Measurements from ENCODE around the gene EVX1. TPM values are rescaled to one million over a fixed set of nuclear protein-coding genes. Genes with fewer than 3 reads are reported as not detected.

EVX1 gene
- polyA plus RNA-seq, 3 donors from 2014 or later = not detected

DNA sequence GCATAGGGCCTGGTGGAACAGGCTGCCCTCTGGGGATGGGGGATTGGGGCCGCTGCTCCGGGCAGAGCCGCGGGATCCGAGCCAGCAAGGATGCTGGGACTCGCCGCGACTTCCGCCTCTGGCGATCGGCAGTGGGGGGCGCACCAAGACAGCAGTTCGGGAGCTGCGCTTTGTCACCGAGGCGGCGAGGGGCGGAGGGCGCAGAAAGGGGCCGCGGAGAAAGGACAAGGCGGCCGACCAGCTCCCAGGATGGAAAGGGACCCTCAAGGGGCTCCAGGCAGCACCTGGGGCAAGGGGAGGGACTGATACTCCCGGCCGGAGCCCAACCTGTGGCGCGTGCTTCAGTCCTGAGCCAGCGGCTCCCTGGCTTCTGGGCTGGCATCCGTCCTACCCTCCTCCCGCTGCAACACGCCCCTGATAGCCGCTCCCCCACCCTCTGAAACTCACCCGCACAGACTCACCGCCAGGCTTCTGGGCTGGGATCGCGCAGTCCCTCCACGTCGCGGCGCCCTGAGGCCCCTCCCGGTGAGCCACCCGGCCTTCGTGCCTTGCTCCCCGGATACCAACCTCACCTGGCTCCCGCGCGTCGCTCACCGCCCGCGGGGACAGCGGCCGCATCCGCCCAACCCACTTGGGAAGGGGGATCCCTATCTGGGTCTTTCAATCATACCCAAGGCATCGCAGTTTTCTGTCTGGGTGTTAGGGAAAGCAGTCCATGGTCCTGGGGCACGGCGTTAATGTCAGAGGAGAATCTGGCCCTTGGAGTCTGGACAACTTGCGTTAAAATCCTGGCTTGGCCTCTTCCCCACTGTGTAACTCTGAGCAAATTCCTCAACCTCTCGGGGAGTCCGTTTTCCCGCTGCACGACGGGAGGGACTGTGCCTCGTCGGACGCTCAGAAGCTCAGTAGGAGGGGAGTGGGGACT lies 7.0 kb upstream of the EVX1 start:
- Mint-ChIP-seq H3K4me3 (peak overlapping the region in 3 of 5 donors; percentile 6 to 47 (median 20)), H3K4me1 (peaks cover 12 to 16% of the 10 kb centered on the region in 2 donors), H3K27ac (no peak overlapping the region), H3K36me3 (no peaks in the 10 kb centered on the region), H3K27me3 (ENCODE audit: low read depth in 3 of 3) (peaks cover 9 to 35% (median 18%) of the 10 kb centered on the region in 3 donors), H3K9me3 (no peaks in the 10 kb centered on the region)
- DNase-seq = no peak

DNA sequence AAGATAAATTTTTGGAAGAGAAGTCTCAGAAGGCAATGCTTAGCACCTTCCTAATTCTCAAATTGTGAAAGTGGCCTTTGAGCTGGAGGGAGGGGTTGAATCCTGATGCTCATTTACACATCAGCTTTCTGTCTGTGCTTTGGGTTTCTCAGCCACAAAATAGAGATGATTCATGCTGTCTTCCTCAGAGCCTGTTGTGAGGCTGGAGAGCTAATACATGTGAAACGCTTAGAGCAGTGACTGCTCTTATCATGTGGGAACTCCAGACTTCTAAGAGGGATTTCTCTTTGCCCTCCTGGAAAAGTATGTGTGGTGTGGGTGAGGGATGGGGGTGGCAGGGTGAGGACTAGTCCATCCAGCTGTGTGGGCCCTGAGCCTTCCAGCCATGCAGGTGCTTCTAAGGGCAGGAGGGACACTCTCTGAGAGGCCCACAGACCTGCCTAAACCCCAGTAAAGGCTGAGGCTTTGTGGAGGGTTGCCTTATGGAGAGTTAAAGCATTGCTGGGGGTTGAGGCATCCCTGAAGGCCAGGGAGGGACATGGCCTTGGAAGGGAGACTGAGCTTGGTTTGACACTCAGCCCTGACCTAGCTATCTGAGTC lies 4.8 kb upstream of the EVX1 start:
- Mint-ChIP-seq H3K4me3 (no peak overlapping the region), H3K36me3 (no peaks in the 10 kb centered on the region), H3K27me3 (ENCODE audit: low read depth in 3 of 3) (peaks cover 13 to 52% (median 32%) of the 10 kb centered on the region in 3 donors), H3K27ac (no peak overlapping the region), H3K4me1 (peaks cover 14 to 25% of the 10 kb centered on the region in 2 donors), H3K9me3 (peaks cover 0 to 4% (median 0%) of the 10 kb centered on the region in 6 donors)
- no peak for DNase-seq

DNA sequence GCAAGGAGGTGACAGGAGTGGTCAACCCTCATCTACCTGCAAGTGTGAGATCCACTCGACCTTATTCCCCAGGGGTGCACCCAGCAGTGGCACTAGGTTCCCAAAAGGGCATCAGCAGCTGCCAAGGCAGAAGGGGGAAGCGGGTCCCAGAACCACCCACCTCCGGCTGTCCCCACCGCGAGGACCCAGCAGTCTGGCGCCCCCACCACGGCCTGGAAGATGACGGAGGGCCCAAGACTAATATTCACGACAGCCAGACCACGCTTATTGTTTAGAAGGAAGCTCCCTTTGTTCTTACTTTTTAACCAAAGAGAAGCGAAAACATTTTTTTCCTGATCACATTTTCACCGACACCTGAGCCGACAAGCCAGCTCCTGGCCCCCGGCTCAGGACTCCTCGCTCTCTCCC lies 3.6 kb upstream of the EVX1 start:
- H3K4me3 Mint-ChIP-seq = no peak overlapping the region
- DNase-seq = no peak

DNA sequence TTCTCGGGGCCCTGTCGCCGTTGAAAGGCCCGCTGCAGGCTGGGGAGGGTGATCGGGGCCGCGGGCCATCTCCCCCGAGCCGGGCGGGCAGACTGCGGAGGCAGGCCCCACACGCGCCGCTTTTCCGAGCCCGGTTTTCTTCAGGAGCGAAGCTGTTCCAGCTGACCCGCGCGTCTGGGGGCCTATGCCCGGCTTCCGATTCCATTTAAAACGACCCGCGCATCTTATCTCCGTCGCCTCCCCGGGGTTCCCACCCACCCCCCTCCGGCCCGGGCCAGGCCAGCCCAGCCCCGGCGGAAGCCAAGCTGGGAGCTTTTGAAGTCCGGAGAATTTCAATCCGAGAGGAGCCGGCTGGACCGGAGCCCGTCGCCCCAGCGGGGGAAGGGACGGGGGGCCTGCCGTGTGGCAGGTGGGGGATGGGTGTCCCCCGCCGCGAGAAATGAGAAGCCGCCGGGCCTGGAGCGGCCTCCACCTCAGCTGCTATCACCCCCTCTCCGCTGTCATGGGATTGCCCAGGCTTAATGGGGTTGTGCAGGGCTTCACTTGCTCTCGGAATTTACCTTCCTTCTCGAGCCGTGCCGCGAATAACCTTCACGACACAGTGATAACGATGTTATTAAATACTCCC lies 3.1 kb upstream of the EVX1 start:
- H3K4me3 Mint-ChIP-seq = peak overlapping the region in 3 of 5 donors; percentile 15 to 60 (median 33)
- peaks cover 14 to 25% of the 10 kb centered on the region in 2 donors for H3K4me1 Mint-ChIP-seq
- peaks cover 0 to 7% (median 0%) of the 10 kb centered on the region in 6 donors for H3K9me3 Mint-ChIP-seq
- no peak overlapping the region for H3K27ac Mint-ChIP-seq
- H3K36me3 Mint-ChIP-seq = peaks cover 0 to 3% (median 0%) of the 10 kb centered on the region in 3 donors
- peaks cover 22 to 55% (median 42%) of the 10 kb centered on the region in 3 donors for H3K27me3 Mint-ChIP-seq (ENCODE audit: low read depth in 3 of 3)
- no peak for DNase-seq

More for the DNA sequence above, 3.6 kb upstream of the EVX1 start:
- peaks cover 19 to 55% (median 39%) of the 10 kb centered on the region in 3 donors for H3K27me3 Mint-ChIP-seq (ENCODE audit: low read depth in 3 of 3)
- H3K4me1 Mint-ChIP-seq = peaks cover 14 to 25% of the 10 kb centered on the region in 2 donors
- H3K27ac Mint-ChIP-seq = no peak overlapping the region
- peaks cover 0 to 5% (median 0%) of the 10 kb centered on the region in 6 donors for H3K9me3 Mint-ChIP-seq
- H3K36me3 Mint-ChIP-seq = no peaks in the 10 kb centered on the region

DNA sequence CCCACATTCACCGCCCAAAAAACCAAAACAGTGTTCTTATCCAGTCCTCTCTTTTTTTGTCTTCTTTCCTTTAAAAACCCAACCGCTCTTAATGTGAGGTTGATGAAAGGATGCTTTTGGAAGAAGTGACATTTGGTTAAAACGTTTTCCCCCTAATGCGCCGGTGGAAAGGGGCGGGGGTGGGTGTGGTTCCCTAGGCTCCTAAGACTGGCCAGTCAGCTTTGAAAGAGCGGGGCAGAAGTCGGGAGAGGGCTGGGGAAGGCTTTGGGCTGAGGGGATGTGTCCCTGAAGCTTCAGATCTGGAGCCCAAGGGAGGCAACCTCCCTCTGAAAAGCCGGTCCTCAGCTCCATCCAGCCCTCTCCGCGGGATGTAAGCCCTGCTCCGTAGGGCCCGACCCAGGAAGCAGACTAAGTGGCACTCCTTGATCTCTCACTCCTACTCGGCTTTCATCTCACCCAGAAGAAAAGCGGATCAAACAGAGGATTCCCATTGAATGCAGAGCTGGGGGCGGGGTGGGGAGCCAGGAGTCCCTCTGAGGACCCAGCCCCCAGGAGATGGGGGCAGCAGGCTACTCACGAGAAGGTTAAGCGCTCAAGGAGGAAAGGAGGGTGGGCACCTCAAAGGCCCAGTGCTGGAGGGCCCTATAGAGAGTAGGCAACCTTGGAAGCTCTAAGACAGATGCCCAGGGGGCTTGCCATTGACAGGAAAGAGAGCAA lies 2.4 kb upstream of the EVX1 start:
- Mint-ChIP-seq H3K9me3 (peaks cover 0 to 8% (median 0%) of the 10 kb centered on the region in 6 donors), H3K4me3 (peak overlapping the region in 3 of 5 donors; percentile 15 to 60 (median 33)), H3K4me1 (peaks cover 14 to 25% of the 10 kb centered on the region in 2 donors), H3K36me3 (peaks cover 0 to 4% (median 0%) of the 10 kb centered on the region in 3 donors), H3K27ac (no peak overlapping the region), H3K27me3 (ENCODE audit: low read depth in 3 of 3) (peaks cover 23 to 60% (median 46%) of the 10 kb centered on the region in 3 donors)
- DNase-seq = no peak

DNA sequence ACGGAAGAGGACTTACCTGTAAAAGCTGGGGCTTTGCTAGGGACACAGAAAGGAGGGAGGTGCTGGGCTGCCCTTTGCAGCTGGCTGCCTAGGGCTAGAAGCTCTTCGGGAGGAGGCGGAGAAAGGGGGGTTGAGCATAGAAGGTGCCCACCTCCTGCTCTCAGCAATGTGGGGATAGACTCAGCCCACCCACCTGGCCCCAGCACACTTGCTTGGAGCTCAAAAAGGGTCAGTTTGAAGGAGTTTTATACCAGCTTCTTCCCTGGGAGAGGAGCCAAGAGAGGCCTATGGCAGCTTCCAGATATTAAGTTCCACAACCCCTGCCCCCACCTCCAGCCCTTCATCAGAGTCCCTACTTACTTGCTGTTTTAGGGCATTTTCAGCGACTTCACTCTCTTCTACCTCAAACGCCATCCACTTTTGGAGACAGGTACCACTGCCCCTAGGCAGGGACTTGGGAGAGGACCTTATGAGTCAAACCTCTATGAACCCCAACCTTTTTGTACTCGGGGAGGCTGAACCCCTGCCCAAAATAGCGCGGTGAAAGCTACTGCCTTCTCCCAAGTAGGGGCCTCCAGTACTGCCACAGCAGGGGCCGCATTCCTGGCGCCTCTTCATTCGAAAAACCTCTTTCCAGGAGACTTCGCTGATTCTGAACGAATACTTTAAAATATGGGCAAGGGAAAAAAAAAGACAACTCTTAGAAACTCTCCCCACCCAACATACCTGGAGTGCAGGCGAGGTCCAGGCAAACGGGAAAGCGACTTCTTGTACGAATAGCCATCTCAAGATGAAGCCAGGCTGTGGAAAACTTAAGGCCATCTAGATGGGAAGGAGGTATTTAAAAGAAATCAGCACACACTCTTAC lies 1.2 kb upstream of the EVX1 start:
- Mint-ChIP-seq H3K4me3 (peak overlapping the region in 1 of 5 donors; percentile 14), H3K36me3 (peaks cover 0 to 4% (median 0%) of the 10 kb centered on the region in 3 donors), H3K27ac (no peak overlapping the region), H3K9me3 (peaks cover 0 to 8% (median 0%) of the 10 kb centered on the region in 6 donors), H3K4me1 (peaks cover 9 to 19% of the 10 kb centered on the region in 2 donors), H3K27me3 (ENCODE audit: low read depth in 3 of 3) (peaks cover 23 to 54% (median 49%) of the 10 kb centered on the region in 3 donors)
- DNase-seq = no peak

GRCh38 chr7:27242154-27242553 lies 448 bp upstream of the EVX1 start:
- peaks cover 0 to 8% (median 0%) of the 10 kb centered on the region in 6 donors for H3K9me3 Mint-ChIP-seq
- H3K4me1 Mint-ChIP-seq = peaks cover 9 to 15% of the 10 kb centered on the region in 2 donors
- no peak overlapping the region for H3K4me3 Mint-ChIP-seq
- no peak for DNase-seq
- H3K36me3 Mint-ChIP-seq = peaks cover 0 to 4% (median 0%) of the 10 kb centered on the region in 3 donors
- H3K27me3 Mint-ChIP-seq (ENCODE audit: low read depth in 3 of 3) = peaks cover 29 to 56% (median 49%) of the 10 kb centered on the region in 3 donors
- H3K27ac Mint-ChIP-seq = peak overlapping the region in 1 of 6 donors; percentile 11

DNA sequence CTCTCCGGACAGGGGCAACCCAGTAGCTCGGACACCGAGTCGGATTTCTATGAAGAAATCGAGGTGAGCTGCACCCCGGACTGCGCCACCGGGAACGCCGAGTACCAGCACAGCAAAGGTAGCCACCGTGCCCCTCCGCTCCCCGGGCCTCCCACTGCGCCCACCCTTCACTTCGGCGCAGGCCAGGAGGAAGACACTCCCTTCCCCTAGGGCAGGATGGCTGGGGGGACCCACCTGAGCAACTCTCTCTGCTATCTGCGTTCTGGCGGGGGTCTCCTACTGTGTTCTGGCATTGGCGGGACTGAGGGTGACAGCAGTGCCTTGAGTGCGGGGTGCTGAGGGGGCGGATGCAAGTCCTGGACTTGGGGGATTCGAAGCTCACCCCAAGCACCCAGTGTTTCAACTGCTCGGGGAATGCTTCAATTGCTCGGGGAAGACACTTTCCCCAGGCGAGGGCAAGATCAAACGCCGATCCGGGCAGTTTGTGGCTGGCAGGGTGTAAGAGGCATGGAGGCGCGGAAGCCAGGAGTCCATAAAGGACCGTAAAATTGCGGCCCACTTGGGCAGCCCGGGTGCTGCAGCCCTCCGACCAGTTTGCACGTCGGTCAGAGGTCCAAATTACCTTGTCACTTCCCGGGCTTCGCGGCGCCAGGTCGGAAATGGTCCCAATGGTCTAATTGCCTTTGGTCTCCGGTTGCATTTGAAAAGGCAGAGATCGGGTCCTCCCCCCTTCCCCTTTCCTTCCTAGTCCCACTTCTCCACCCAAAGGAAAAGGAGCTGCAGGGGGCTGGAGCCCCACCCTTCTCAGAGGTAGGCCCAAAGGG lies 950 bp downstream of the EVX1 start:
- Mint-ChIP-seq H3K4me1 (peaks cover 7 to 15% of the 10 kb centered on the region in 2 donors), H3K4me3 (peak overlapping the region in 1 of 5 donors; percentile 44), H3K27ac (no peak overlapping the region), H3K27me3 (ENCODE audit: low read depth in 3 of 3) (peaks cover 28 to 60% (median 50%) of the 10 kb centered on the region in 3 donors), H3K9me3 (peaks cover 0 to 8% (median 0%) of the 10 kb centered on the region in 6 donors), H3K36me3 (peaks cover 0 to 4% (median 0%) of the 10 kb centered on the region in 3 donors)
- no peak for DNase-seq

- DNase-seq = no peak
- no peak overlapping the region for H3K27ac Mint-ChIP-seq
- H3K9me3 Mint-ChIP-seq = peaks cover 0 to 8% (median 0%) of the 10 kb centered on the region in 6 donors
- peaks cover 0 to 4% (median 0%) of the 10 kb centered on the region in 3 donors for H3K36me3 Mint-ChIP-seq
- H3K27me3 Mint-ChIP-seq (ENCODE audit: low read depth in 3 of 3) = peaks cover 33 to 56% (median 52%) of the 10 kb centered on the region in 3 donors
- peak overlapping the region in 1 of 5 donors; percentile 27 for H3K4me3 Mint-ChIP-seq
- H3K4me1 Mint-ChIP-seq = peaks cover 5 to 15% of the 10 kb centered on the region in 2 donors
These were observed 2.0 kb downstream of the EVX1 start for GRCh38 chr7:27244488-27245123.

- Mint-ChIP-seq H3K4me1 (peaks cover 4 to 9% of the 10 kb centered on the region in 2 donors), H3K27me3 (ENCODE audit: low read depth in 3 of 3) (peaks cover 34 to 57% (median 52%) of the 10 kb centered on the region in 3 donors), H3K4me3 (no peak overlapping the region), H3K36me3 (peaks cover 0 to 4% (median 4%) of the 10 kb centered on the region in 3 donors), H3K27ac (no peak overlapping the region), H3K9me3 (peaks cover 0 to 8% (median 0%) of the 10 kb centered on the region in 6 donors)
- no peak for DNase-seq
These were observed 2.7 kb downstream of the EVX1 start for GRCh38 chr7:27245124-27245797.

All from immature natural killer cell (primary cell).